Measurements from ENCODE around the gene PARD3B. TPM values are rescaled to one million over a fixed set of nuclear protein-coding genes. Genes with fewer than 3 reads are reported as not detected.

The PARD3B gene
- total and polyA plus RNA-seq, 2 of the 8 experiments (the other 6 are each of a cell fraction or from before 2014, with no cell fraction given), result 1.2 to 5.7 TPM

- no peak overlapping the region for H2BK120ac ChIP-seq (replicated peaks; ENCODE audit: low read depth, low read length)
- H3K23ac ChIP-seq (ENCODE audit: insufficient read length), result no peak overlapping the region
- H3K79me2 ChIP-seq (ENCODE audit: control insufficient read depth in 1 of 2, insufficient read depth in 2 of 2, low read length in 2 of 2), result no peaks in the 10 kb centered on the region
- no peaks in the 10 kb centered on the region for H3K27me3 ChIP-seq (replicated peaks in 1 of 4; ENCODE audit: control insufficient read depth in 3 of 4, extremely low read depth in 1 of 4, insufficient read depth in 3 of 4, low read length in 3 of 4)
- CTCF ChIA-PET (ENCODE audit: partially characterized antibody), result interaction anchor here (1.2 kb wide), 1 partner anchor 12 kb away, joined by 3 read pairs; no protein-coding TSS in a partner anchor
- no peaks in the 10 kb centered on the region; a peak in 1 of 7 replicates for H3K4me1 ChIP-seq (replicated peaks in 1 of 4; ENCODE audit: control insufficient read depth in 3 of 4, insufficient read depth in 4 of 4, low read length in 3 of 4)
- H4K20me1 ChIP-seq (replicated peaks in 1 of 2; ENCODE audit: control insufficient read depth in 1 of 2, insufficient read depth in 2 of 2, low read length in 2 of 2), result no peaks in the 10 kb centered on the region
- H2AK5ac ChIP-seq (ENCODE audit: low read depth, low read length), result no peak overlapping the region
- no peak overlapping the region for H4K8ac ChIP-seq (ENCODE audit: extremely low read depth, insufficient read depth, low read length)
- H3K56ac ChIP-seq (replicated peaks; ENCODE audit: insufficient read length, low read depth, low read length), result no peak overlapping the region
- H3K23me2 ChIP-seq (ENCODE audit: low read depth, low read length), result no peaks in the 10 kb centered on the region
- no peak overlapping the region for H4K5ac ChIP-seq (ENCODE audit: insufficient read length, low read depth, low read length)
- FAIRE-seq (no peak), DNase-seq (ENCODE audit: low read depth in 1 of 2, low spot score in 2 of 2) (no peak)
- no peak overlapping the region for H2BK12ac ChIP-seq (ENCODE audit: low read depth, low read length)
- no peaks in the 10 kb centered on the region for H3K36me3 ChIP-seq (ENCODE audit: control insufficient read depth in 2 of 4, insufficient read depth in 4 of 4, low read length in 3 of 4)
- no peak overlapping the region for H2BK5ac ChIP-seq (ENCODE audit: low read depth, low read length)
- H3K9me3 ChIP-seq (ENCODE audit: insufficient read depth in 2 of 2, low read depth in 1 of 2, low read length in 1 of 2), result peaks cover 0 to 2% of the 10 kb centered on the region in 2 experiments; a peak in 1 of 4 replicates
- no peak overlapping the region for H3K9ac ChIP-seq (replicated peaks in 1 of 4; ENCODE audit: extremely low read depth in 1 of 4, low read depth in 3 of 4, low read length in 3 of 4)
- H2BK20ac ChIP-seq (ENCODE audit: low read length), result no peak overlapping the region
- no peak overlapping the region for H2AFZ ChIP-seq (ENCODE audit: low read length)
- H3K79me1 ChIP-seq (ENCODE audit: low read depth, low read length), result no peaks in the 10 kb centered on the region
- no peak overlapping the region for H3K18ac ChIP-seq (ENCODE audit: extremely low read depth, low read length)
- POLR2A ChIA-PET (ENCODE audit: partially characterized antibody), result no interaction called here
- H3K27ac ChIP-seq (ENCODE audit: low read depth, low read length), result no peak overlapping the region
- no peak overlapping the region for H4K91ac ChIP-seq (replicated peaks; ENCODE audit: insufficient read length, low read length)
- no peak overlapping the region for H2BK15ac ChIP-seq (ENCODE audit: low read length)
- 95% methylated on average over 2 of the region's 2 CpGs; no CpG with 5 or more reads in 1 of the 2 experiments for WGBS, 2 experiments (ENCODE audit: extremely low coverage in 1 of 2, insufficient coverage in 1 of 2, insufficient read length in 1 of 2, insufficient replicate concordance in 2 of 2, low coverage in 1 of 2, low lambda C conversion rate in 2 of 2, missing lambda C conversion rate in 1 of 2)
- no peak overlapping the region for H3K4me2 ChIP-seq (ENCODE audit: insufficient read depth in 1 of 2, low read depth in 2 of 2, low read length in 2 of 2)
- H3K4ac ChIP-seq (replicated peaks; ENCODE audit: insufficient read length, low read depth, low read length), result no peak overlapping the region
- no peak overlapping the region for H3K4me3 ChIP-seq (ENCODE audit: extremely low read depth in 1 of 4, insufficient read depth in 2 of 4, low read depth in 3 of 4, low read length in 4 of 4)
- H3K14ac ChIP-seq (ENCODE audit: insufficient read length), result no peak overlapping the region
- TF ChIP-seq RNF2 (IDR thresholded peaks at IDR 0.05; ENCODE audit: borderline replicate concordance, low read depth, low read length, missing control alignments, poor library complexity, severe bottlenecking), result no peak
- TF ChIP-seq SIN3A (conservative IDR thresholded peaks at IDR 0.05 in 1 of 2, IDR thresholded peaks at IDR 0.05 in 1 of 2; ENCODE audit: low read depth in 1 of 2, low read length in 2 of 2), result no peak
- no peak for TF ChIP-seq TEAD4 (IDR thresholded peaks at IDR 0.05; ENCODE audit: low read depth, low read length)
- no peak for TF ChIP-seq GABPA (IDR thresholded peaks at IDR 0.05; ENCODE audit: borderline replicate concordance, insufficient read depth, low read length)
These were observed 562.5 kb downstream of the PARD3B start for GRCh38 chr2:205107810-205108209.

All from H1 (cell line).